Ammon's horn (tissue), 1 donor: ENCODE results near the gene IQCB1.
"Not testable (repeated sequence)": the region's sequence is repeated elsewhere in the genome, so short reads cannot be mapped to it uniquely, and the experiment has no call there.

ENCODE experiments used
- DNase-seq: peaks from one replicate; pipeline ENCODE4 v3.0.0-alpha.2; 2016; ENCODE audit warnings: low spot score

IQCB1 gene, protein sequence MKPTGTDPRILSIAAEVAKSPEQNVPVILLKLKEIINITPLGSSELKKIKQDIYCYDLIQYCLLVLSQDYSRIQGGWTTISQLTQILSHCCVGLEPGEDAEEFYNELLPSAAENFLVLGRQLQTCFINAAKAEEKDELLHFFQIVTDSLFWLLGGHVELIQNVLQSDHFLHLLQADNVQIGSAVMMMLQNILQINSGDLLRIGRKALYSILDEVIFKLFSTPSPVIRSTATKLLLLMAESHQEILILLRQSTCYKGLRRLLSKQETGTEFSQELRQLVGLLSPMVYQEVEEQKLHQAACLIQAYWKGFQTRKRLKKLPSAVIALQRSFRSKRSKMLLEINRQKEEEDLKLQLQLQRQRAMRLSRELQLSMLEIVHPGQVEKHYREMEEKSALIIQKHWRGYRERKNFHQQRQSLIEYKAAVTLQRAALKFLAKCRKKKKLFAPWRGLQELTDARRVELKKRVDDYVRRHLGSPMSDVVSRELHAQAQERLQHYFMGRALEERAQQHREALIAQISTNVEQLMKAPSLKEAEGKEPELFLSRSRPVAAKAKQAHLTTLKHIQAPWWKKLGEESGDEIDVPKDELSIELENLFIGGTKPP

GRCh38 chr3:121834671-121835464, at the start of gene IQCB1, which contains the start of gene EAF2:
IQCB1 (minus strand) TSS chr3:121835060; CDS start chr3:121828960, 6,100 bp downstream.
EAF2 (plus strand) TSS chr3:121835209; CDS start chr3:121835286, 77 bp downstream.
- DNase-seq: peak; percentile 99

DNA sequence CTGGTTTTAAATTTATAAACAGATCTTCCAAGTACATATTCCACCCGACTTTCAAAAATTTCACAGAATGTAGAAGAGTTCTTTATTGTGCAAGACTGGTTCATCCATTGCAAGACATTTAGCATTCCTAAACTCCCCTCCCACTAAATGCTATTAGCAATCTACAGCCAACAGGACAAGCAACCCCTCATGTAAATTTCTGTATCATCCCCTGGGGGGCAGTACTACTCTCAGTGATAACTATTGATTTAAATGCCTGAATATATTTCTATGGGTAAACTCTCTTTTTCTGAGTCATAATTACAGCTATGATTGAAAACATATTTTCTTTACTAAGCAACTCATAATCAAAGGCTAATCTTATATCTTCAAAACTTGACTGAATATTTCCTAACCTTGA, 48.6 kb upstream of the IQCB1 start:
- no peak for DNase-seq

- no peak for DNase-seq
Observed at GRCh38 chr3:121878411-121878810, 43.6 kb upstream of the IQCB1 start.

GRCh38 chr3:121871430-121871829, 36.6 kb upstream of the IQCB1 start:
- DNase-seq: no peak

DNA sequence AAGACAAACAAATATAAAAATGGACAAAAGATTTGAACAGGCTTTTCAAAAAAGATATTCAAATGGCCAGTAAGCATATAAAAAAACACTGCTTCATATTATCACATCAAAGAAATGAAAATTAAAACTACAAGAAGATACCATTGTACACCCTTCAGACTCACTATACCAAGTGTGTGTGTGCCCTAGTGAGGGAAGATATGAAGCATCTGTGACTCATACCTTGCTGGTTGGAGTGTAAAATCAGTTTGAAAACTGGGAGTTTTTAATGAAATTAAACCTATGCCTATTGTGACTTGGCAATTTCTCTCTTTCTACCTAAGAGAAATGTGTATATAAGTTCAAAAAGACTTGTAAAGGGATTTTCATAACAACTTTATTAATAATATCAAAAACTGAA, 35.9 kb upstream of the IQCB1 start:
- DNase-seq: no peak

- DNase-seq: no peak
Observed at GRCh38 chr3:121869736-121870135, 34.9 kb upstream of the IQCB1 start.

GRCh38 chr3:121863801-121864200, 28.9 kb upstream of the IQCB1 start:
- DNase-seq: no peak

DNA sequence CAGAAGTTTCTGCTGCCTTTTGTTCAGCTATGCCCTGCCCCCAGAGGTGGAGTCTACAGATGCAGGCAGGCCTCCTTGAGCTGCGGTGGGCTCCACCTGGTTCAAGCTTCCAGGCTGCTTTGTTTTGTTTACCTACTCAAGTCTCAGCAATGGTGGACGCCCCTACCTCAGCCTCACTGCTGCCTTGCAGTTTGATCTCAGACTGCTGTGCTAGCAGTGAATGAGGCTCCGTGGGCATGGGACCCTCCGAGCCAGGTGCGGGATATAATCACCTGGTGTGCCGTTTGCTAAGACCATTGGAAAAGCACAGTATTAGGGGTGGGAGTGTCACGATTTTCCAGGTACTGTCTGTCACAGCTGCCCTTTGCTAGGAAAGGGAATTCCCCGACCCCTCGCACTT, 28.4 kb upstream of the IQCB1 start:
- not testable (repeated sequence) for DNase-seq

DNA sequence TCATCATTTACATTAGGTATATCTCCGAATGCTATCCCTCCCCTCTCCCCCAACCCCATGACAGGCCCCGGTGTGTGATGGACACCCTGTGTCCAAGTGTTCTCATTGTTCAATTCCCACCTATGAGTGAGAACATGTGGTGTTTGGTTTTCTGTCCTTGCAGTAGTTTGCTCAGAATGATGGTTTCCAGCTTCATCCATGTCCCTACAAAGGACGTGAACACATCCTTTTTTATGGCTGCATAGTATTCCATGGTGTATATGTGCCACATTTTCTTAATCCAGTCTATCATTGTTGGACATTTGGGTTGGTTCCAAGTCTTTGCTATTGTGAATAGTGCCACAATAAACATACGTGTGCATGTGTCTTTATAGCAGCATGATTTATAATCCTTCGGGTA, 22.9 kb upstream of the IQCB1 start:
- DNase-seq: not testable (repeated sequence)

GRCh38 chr3:121855555-121855954, 20.7 kb upstream of the IQCB1 start:
- no peak for DNase-seq

GRCh38 chr3:121852256-121852655, 17.4 kb upstream of the IQCB1 start:
- DNase-seq: no peak

DNA sequence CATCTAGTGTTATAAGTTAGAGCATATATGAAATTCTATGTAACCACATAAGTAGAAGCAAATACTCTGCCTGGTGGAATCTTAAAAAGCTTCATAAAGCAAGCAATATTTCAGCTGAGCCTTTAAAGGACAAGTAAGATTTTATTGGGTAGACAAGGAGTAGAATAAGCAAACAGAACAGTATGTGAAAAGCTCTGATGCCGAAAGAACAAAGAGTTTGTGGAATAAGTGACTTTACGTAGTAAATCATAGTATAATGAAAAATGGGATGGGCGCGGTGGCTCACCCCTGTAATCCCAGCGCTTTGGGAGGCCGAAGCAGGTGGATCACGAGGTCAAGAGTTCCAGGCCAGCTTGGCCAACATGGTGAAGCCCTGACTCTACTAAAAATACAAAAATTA, 10.0 kb upstream of the IQCB1 start:
- DNase-seq: no peak

- no peak for DNase-seq
Observed at GRCh38 chr3:121839962-121840361, 5.1 kb upstream of the IQCB1 start.

- no peak for DNase-seq
Observed at GRCh38 chr3:121836481-121836880, 1.6 kb upstream of the IQCB1 start.

- no peak for DNase-seq
Observed at GRCh38 chr3:121836064-121836463, 1.2 kb upstream of the IQCB1 start.

DNA sequence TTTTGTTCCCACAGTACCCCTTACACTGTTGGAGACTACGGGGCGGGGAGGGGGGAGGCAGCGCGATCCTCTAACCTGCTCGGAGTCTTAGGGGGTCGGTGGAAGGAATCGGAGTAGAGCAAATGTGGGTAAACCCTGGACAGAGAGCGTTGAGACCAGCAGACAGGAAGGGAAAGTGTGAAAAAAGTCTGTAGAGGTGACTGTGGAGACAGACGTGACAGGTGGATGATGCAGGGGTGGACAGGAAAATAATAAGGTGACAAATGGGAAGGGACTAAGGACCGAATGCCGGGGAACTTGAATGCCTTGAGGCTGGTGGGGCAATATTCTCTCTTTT, 573 bp upstream of the IQCB1 start:
- DNase-seq: no peak

DNA sequence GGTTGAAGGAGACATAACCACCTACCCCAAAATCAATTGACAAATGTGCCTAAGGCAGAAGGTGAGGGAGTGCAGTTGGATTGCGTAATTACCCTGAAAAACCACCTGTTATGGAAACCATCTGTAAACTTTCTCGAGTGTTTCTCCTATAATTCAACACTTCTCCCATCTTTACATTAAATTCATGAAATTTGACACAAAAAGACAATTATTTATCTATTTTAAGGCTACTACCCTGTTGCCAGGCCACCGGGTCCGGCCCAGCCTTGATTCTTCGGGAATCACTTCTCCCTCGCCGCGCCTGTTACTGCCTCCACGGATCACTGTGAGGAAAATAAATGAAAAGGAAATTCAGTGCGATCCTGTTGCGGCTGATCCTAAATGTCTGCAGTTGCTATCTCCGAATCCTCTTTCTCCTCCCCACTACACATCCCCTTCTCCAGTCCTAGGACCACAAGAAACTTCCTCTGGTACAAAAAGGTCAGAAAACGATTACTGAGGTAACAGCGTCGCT, 646 bp downstream of the IQCB1 start:
- peak; percentile 10 for DNase-seq

DNA sequence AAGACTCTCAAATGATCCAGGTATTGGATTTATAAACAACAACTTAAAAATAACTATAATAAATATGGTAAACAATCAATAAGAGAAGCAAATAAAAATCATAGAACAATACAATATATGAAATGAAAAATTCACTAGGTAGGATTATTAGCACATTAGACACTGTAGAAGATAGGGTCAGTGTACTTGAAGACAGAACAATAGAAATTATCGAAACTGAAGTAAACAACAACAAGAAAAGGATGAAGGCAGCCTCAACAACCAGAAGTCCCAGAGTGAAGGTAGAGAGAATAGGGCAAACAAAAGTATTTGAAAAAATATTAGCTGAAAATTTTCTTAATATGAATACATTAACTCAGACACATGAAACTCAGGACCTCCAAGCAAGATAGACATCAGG, 11.9 kb downstream of the IQCB1 start:
- no peak for DNase-seq

DNA sequence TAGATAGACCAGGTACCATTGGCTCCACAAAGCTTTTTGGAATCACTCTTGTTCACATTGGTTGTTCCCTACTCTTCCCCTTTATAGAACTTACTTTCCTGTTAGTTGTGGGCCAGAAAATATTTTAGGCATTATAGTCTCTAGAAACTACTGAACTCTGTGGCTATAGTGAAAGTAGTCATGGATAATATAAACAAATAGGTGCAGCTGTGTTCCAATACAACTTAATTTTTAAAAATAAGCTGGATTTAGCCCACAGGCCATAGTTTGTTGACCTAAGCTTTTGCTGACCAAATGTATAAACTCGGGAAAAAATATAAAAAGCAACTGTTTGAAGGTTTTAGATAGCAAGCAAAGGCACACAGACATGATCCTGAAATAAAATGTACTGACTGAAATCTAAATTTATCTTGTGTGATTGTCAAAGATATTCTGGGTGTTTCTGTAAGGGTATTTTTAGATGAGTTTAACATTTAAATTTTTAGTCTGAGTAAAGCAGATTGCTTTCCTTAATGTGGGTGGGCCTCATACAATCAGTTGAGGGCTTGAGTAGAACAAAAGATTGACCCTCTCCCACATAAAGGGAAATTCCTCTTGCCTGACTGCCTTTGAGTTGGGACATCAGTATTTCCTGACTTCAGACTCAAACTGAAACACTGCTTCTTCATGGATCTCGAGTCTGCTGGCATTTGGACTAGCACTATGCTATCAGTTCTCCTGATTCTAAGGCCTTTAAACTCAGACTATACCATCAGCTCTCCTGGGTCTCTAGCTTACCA, 13.2 kb downstream of the IQCB1 start:
- DNase-seq: no peak

DNA sequence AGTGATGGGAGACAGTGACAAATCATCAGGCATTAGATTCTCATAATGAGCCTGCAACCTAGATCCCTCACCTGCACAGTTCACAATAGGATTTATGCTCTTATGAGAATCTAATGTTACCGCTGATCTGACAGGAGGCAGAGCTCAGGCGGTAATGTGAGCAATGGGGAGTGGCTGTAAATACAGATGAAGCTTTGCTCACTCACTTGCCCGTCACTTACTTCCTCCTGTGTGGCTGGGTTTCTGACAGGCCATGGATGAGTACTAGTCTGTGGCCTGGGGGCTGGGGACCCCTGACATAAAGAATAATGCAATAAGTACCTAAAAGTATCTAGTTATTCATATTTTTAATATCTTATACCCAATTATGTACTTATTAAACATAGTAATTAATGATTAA, 15.6 kb downstream of the IQCB1 start:
- DNase-seq: no peak

GRCh38 chr3:121818578-121818977, 16.3 kb downstream of the IQCB1 start:
- no peak for DNase-seq

DNA sequence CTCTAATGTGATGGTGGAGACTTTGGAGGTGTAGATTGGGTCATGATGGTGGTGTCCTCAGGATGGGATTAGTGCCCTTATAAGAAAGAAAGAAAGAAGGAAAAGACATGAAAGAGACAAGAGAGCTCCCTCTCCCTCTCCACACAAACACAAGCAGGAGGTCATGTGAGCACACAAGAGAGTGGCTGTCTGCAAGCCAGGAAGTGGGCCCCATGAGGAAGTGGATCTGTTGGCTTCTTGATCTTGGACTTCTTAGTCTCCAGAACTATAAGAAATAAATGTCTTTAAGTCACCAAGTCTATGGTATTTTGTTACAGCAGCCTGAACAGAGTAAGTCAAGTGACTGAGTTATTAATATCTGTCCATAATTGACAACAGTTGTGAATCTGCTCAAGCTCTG, 17.1 kb downstream of the IQCB1 start:
- DNase-seq: no peak
